Left forelimb (tissue), 1 donor: Measurements from ENCODE around the gene TBC1D25.
A peak's percentile ranks its signal among the peaks of the same experiment; 100 is the strongest.
"Not testable (repeated sequence)": the region's sequence is repeated elsewhere in the genome, so short reads cannot be mapped to it uniquely, and the experiment has no call there.

Source experiments
- DNase-seq: peaks from one replicate; pipeline ENCODE4 v3.0.0-alpha.2; 2018; ENCODE audit warnings: low spot score

TBC1D25 gene

GRCh38 chrX:48515842-48516241, 23.7 kb upstream of the TBC1D25 start:
- DNase-seq, result no peak

GRCh38 chrX:48516285-48516684, 23.2 kb upstream of the TBC1D25 start:
- no peak for DNase-seq

GRCh38 chrX:48516987-48517386, 22.5 kb upstream of the TBC1D25 start:
- no peak for DNase-seq

DNA sequence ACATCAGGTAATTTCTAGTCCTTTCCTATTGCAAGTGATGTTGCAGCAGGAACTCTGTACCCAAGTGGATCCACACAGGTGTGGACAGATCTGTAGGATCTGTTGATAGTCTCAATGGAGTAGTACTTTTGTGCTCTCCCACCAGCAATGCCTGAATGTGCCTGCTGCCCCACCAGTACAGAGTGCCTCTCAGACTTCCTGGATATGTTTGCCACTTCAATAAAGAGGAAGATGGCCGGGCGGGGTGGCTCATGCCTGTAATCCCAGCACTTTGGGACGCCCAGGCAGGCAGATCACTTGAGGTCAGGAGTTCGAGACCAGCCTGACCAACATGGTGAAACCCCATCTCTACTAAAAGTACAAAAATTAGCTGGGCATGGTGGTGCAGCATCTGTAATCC, 20.0 kb upstream of the TBC1D25 start:
- DNase-seq, result not testable (repeated sequence)

GRCh38 chrX:48520455-48520854, 19.1 kb upstream of the TBC1D25 start:
- DNase-seq, result no peak

GRCh38 chrX:48520976-48521352, 18.6 kb upstream of the TBC1D25 start:
- DNase-seq, result no peak

- DNase-seq, result peak; percentile 84
Measured at GRCh38 chrX:48521353-48522243, 17.9 kb upstream of the TBC1D25 start, which contains the start of gene EBP. EBP (plus strand) TSS chrX:48521808; CDS start chrX:48523772, 1,964 bp downstream.

DNA sequence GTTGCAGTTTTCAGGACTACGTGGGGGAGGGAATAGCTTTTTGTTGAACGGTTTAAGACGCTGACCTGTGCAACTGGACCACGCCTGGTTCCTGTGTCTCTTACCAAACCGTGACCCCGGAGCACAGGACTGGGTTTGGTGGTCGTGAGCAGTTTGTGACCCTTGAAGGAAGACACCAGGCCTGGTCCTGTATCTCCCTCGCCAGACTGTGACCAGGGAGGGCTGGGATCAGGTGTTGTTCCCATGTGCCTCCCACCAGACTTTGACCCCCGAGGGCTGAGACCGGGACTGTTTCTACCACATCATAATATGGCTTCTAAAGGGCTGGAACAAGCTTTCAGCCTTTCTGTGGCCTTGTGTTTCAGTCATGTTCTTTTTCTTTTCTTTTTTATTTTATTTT, 17.2 kb upstream of the TBC1D25 start:
- DNase-seq, result no peak

DNA sequence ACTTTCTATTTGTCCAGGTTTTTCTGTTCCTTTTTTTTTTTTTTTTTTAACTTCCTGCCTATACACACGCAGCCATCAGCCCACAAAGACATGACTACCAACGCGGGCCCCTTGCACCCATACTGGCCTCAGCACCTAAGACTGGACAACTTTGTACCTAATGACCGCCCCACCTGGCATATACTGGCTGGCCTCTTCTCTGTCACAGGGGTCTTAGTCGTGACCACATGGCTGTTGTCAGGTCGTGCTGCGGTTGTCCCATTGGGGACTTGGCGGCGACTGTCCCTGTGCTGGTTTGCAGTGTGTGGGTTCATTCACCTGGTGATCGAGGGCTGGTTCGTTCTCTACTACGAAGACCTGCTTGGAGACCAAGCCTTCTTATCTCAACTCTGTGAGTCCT, 15.8 kb upstream of the TBC1D25 start:
- DNase-seq, result no peak

GRCh38 chrX:48525853-48526252, 13.7 kb upstream of the TBC1D25 start:
- not testable (repeated sequence) for DNase-seq

- no peak for DNase-seq
Measured at GRCh38 chrX:48530736-48531135, 8.8 kb upstream of the TBC1D25 start.

- DNase-seq, result no peak
Measured at GRCh38 chrX:48531358-48531959, 8.1 kb upstream of the TBC1D25 start.

- no peak for DNase-seq
Measured at GRCh38 chrX:48532161-48532560, 7.4 kb upstream of the TBC1D25 start.

- no peak for DNase-seq
Measured at GRCh38 chrX:48533165-48533564, 6.3 kb upstream of the TBC1D25 start.

GRCh38 chrX:48538641-48539344, 721 bp upstream of the TBC1D25 start:
- no peak for DNase-seq

GRCh38 chrX:48540028-48540375, 488 bp downstream of the TBC1D25 start:
- DNase-seq, result no peak

DNA sequence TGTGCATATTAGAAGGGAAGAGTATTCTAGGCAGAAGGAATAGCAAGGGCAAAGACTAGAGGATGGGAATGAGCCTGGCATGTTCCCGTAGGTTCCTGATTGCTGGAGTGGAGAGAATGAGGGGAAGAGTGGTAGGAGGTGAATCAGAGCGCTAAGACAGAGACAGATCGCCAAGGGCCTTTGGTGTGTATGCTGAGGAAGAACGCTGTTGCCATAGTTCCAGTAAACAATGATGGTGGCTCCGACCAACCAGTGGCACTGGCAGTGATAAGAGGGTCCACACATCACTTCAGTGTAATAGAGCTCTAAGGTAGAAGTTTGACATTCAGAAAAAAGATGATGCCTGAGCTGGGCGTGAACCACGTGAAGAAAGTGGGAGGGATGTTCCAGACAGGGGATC, 966 bp downstream of the TBC1D25 start:
- no peak for DNase-seq

DNA sequence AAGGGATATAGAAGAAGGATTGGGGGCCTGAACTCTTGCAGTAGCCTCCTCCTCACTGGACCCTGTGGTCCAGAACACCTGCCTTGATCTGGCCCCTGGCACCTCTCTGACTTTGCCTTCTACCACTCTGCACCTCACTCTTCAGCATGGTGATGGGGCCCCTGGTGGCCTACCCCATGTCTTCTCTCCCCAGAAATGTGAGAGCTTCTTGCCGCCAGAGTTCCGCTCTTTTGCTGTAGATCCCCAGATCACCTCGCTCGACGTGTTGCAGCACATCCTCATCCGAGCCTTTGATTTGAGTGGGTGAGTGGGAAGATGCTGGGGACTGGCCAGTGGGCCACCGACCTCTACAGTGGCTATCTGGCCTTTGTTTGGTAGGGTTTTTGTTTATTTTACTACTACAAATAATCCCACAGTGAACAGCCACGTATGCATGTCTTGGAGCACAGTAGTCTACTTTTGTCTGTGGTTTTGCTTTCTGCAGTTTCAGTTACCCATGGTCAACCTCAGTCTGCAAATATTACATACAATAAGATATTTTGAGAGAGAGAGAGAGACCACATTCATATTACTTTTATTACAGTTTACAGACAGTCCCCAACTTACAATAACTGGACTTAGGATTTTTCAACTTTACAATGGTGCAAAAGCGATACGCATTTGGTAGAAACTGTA, 1.8 kb downstream of the TBC1D25 start:
- no peak for DNase-seq

GRCh38 chrX:48548871-48549270, 9.4 kb downstream of the TBC1D25 start:
- no peak for DNase-seq

- DNase-seq, result not testable (repeated sequence)
Measured at GRCh38 chrX:48555731-48556325, 16.3 kb downstream of the TBC1D25 start.

DNA sequence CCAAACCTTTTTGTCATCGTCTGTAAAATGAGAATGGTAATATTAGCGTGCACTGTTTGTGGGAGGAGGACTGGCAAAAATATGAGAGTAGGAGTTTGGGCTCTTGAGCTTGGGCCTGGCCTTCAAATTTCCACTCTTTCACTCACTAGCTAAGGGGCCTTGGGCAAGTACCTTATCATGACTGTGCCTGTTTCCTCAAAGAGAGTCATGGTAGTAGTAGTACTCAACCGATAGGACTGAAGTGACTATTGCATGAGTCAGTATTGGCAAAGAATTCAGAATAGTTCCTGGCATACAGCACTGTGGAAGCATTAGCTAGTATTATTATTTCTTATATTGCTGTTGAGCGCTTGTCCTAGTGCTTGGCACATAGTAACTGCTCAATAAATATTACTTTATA, 18.8 kb downstream of the TBC1D25 start:
- no peak for DNase-seq

DNA sequence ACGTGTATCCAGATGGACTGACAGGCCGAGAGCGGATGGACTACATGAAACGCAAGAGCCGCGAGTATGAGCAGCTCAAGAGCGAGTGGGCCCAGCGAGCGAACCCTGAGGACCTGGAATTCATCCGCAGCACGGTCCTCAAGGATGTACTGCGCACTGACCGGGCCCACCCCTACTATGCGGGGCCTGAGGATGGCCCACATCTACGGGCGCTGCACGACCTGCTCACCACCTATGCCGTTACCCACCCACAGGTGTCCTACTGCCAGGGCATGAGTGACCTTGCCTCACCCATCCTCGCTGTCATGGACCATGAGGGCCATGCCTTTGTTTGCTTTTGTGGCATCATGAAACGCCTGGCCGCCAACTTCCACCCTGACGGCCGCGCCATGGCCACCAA, 20.1 kb downstream of the TBC1D25 start:
- DNase-seq, result no peak
